NCI-H2227 (cell line): ENCODE results near the gene INPP5K.
"Not testable (repeated sequence)": the region's sequence is repeated elsewhere in the genome, so short reads cannot be mapped to it uniquely, and the experiment has no call there.

ENCODE experiments used
- DNase-seq: peaks from one replicate; lab custom pipeline; 2025; ENCODE audit not compliant: unreplicated experiment; lab: John Stamatoyannopoulos, UW

Gene INPP5K

DNA sequence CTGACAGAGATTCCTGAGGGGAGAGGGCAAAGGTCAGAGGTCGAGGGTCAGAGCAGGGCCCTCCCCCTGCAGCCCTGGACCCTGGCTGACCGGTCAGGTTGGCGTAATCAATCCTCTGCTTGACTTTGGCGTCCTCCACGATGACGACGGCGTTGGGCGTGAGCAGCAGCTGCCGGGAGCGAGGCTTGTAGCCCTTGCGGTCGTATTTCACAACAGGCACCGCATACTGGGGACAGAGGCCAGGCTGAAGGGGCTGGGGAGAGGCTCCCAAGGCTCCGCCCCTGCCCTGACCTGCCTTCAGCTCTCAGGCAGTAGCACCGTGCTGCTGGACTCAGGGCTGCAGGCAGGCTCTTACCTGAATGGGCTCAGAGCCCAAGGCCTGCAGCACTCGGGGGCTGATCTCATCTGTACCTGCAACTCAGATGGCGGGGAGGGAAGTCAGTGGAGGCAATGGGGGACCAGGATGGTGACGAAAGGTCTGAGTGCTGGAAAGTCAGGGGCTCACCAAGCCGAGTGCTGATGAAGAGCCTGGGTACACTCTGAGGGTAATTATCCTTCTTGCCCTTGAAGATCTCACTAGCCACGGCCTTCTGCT lies 48.4 kb downstream of the INPP5K start:
- no peak for DNase-seq

GRCh38 chr17:1467258-1467657 lies 49.2 kb downstream of the INPP5K start:
- DNase-seq, result no peak

- DNase-seq, result no peak
Measured at GRCh38 chr17:1464186-1464585, 52.2 kb downstream of the INPP5K start.

DNA sequence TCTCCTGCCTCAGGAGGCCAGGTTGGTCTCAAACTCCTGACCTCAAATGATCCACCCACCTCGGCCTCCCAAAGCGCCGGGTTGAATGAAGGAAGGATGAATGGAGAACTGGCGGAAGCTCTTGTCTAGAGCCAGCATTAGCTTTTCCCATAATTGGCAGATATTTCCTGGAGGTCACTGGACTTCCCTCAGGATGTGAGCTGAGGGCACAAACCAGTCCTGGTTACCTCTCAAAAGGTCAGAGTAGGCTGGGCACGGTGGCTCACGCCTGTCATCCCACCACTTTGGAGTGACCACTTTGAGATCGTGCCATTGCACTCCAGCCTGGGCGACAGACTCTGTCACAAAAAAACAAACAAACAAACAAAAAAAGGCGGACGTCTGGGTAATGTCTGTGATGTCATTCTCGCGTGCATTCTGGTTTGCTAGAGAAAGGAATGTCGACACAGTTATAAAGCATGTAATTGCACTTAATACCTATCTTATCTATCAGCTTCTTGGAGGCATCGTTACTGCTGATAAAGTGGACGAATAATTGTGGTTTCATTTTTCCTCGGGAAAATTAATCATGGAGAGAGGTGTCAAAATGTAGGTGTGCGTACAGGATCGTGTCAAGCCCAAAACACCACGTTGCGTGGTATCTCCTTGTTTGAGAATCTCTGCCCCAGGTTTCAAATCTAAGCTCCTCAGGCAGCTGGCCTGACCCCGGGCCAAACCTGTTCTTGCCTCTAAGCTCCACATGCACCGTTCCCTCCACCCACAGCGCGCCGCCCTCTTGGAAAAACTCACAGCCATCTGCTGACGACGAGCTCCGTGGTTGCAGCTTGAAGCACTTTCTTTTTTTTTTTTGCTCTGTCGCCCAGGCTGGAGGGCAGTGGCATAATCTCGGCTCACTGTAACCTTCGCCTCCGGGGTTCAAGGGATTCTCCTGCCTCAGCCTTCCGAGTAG lies 54.0 kb downstream of the INPP5K start:
- DNase-seq, result peak; percentile 6

GRCh38 chr17:1461198-1461944 lies 55.0 kb downstream of the INPP5K start:
- no peak for DNase-seq

GRCh38 chr17:1460233-1460632 lies 56.2 kb downstream of the INPP5K start:
- DNase-seq, result no peak

DNA sequence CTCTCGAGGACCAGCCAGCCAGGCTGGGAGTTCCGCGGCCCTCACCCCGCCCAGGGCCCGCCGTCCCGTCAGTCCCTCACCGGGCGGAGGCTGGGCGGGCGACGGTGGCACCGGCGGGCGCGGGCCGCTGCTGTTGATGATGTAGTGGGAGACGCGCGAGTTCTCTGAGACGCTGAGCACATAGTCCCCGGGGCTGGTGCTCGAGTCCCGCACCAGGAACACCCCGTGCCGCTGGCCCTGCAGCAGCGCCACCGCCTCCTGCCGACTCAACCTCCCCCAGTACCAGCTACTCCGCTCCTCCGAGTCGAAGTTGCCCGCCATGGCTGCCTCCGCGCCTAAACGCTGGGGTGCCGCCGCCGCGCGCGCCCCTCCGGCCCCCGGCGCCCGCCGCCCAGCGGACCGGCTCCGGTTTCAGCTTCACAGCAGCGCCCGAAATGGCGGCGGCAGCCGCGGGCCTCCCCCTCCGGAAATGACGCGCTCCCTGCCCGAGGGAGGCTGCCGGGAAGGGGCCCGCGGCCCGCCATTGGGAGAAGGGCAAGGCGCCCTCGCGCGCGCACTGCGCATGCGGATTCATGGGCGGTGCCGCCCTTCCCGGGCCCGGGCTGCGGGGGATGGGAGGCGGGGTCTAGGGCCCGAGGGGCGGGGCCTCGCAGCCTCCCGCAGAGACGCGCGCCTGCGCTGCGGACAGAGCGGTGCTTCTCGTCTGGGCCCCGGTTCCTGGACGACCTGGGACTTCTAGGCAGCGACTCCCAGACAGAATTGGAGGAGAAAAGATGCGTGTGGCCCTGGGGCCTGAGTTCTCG lies 60.4 kb downstream of the INPP5K start, which contains the start of gene CRK:
TSS of gene CRK (minus strand) at position 436 of the 803 bp plus-strand sequence. CDS start at position 321, 115 bp downstream.
- DNase-seq, result peak; percentile 96

DNA sequence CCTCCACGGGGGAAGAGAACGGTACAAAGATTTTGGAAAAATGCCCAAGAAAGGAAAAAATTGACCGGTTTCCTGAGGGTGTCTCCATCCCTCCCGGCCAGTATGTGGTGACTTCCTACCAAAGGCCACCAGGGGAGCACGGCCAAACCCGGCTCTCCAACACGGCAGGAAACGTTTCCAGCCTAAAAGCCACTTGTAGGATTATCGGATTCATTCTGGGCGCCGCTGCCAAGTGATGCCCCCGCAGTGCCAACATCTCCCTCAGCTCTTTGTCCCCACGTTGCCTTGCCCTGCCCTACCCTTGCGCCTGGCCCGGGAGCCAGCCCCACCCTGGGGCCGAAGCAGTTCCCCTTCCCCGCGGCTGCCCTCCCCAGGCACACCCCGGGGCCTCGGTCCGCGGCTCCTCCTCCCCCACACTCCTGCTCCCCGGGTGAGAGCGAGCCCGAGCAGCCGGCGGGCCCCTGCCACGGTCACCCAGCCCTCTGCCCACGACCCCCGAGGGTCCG lies 61.1 kb downstream of the INPP5K start:
- peak; percentile 55 for DNase-seq

GRCh38 chr17:1454541-1454940 lies 61.9 kb downstream of the INPP5K start:
- no peak for DNase-seq

DNA sequence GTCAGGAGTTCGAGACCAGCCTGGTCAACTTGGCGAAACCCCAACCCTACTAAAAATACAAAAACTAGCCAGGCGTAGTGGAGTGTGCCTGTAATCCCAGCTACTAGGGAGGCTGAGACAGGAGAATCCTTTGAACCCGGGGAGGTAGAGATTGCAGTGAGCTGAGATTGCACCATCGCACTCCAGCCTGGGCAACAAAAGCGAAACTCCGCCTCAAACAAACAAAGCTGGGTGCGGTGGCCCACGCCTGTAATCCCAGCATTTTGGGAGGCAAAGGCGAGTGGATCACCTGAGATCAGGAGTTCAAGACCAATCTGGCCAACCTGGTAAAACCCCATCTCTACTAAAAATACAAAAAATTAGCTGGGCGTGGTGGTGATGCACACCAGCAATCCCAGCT lies 62.7 kb downstream of the INPP5K start:
- DNase-seq, result not testable (repeated sequence)

DNA sequence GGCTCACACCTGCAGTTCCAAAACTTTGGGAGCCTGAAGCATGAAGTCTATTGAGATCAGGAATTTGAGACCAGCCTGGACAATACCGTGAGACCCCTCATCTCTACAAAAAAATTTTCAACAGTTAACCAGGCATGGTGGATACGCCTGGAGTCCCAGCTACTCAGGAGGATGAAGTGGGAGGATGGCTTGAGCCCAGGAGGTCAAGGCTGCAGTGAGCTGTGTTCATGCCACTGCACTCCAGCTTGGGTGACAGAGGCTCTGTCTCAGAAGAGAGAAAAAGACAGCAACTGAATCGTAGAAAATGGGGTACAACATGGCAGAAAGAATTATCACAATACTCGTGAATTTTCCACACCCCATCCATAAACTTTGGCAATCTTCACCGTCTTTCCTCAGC lies 63.6 kb downstream of the INPP5K start:
- DNase-seq, result no peak

- DNase-seq, result not testable (repeated sequence)
Measured at GRCh38 chr17:1450261-1450660, 66.2 kb downstream of the INPP5K start.

DNA sequence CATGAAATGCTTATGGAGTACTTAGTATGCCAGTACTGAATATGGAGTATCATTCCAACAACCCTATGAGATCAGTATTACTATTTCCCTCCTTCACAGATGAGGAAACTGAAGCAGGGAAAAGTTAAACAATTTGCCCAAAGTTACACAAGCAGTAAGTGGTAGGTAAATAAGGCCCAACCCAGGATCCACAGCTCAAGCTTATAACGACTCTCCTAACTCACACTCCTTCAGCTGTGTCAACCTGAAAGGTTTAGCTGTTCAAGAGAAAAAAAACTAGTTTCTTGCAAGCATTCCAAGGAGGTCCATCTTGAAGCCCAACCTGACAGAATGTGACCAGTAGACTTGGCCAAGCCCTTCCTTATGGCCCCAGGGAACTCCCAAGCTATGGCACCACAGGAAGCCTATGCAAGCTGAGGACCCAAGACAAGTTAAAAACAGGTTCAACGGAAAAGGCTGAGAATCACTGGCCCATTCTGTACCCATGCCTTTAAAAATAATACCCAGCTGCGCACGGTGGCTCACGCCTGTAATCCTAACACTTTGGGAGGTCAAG lies 66.9 kb downstream of the INPP5K start:
- DNase-seq, result no peak

- no peak for DNase-seq
Measured at GRCh38 chr17:1447052-1447451, 69.4 kb downstream of the INPP5K start.

DNA sequence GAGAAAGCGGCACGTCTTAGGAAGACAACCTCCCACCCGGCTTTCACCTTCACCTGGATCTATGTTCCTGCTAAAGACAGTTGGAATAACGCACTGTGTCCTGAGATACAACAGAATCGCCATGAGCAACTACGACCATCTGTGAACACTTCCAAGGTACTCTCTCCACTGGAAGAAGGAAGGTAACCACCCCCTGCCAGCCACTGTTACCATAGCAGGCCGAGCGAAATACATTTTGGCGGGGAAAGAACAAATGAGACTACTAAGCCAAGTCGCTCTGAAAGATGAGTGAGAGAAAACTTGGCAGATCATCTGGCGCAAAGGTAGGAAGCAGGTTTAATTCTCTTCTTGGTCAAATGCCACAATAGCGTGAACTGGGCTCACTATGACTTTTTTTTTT lies 70.2 kb downstream of the INPP5K start:
- no peak for DNase-seq

GRCh38 chr17:1445695-1446094 lies 70.7 kb downstream of the INPP5K start:
- not testable (repeated sequence) for DNase-seq
